ENCODE data around the gene KRT15. TPM values are rescaled to one million over a fixed set of nuclear protein-coding genes. Genes with fewer than 3 reads are reported as not detected.

The KRT15 gene
- total RNA-seq, 4 donors from 2014 or later, result 0.80 to 17.6 (median 7.4) TPM

GRCh38 chr17:41476866-41477815 lies 41.5 kb downstream of the KRT15 start:
- TF ChIP-seq EP300 (IDR thresholded peaks at IDR 0.05; ENCODE audit: low read depth) (no peak), POLR2AphosphoS5 (IDR thresholded peaks at IDR 0.05) (no peak), POLR2A (IDR thresholded peaks at IDR 0.05) (no peak)
- TF ChIP-seq, protein P1, sequence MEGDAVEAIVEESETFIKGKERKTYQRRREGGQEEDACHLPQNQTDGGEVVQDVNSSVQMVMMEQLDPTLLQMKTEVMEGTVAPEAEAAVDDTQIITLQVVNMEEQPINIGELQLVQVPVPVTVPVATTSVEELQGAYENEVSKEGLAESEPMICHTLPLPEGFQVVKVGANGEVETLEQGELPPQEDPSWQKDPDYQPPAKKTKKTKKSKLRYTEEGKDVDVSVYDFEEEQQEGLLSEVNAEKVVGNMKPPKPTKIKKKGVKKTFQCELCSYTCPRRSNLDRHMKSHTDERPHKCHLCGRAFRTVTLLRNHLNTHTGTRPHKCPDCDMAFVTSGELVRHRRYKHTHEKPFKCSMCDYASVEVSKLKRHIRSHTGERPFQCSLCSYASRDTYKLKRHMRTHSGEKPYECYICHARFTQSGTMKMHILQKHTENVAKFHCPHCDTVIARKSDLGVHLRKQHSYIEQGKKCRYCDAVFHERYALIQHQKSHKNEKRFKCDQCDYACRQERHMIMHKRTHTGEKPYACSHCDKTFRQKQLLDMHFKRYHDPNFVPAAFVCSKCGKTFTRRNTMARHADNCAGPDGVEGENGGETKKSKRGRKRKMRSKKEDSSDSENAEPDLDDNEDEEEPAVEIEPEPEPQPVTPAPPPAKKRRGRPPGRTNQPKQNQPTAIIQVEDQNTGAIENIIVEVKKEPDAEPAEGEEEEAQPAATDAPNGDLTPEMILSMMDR (IDR thresholded peaks at IDR 0.05), result no peak
- no peak overlapping the region for H3K27ac ChIP-seq
- in situ Hi-C loops (cut with MboI; ENCODE audit: low pct_ligation_motif_present in 1 of 4, low pct_unique_long_range_greater_than_20kb in 1 of 4, low sequenced_read_pairs in 3 of 4) (no loop called here), intact Hi-C loops (cut with DNase I; ENCODE audit: low total_unique reads) (no loop called here)
- 90 to 91% methylated on average over 8 to 22 of the region's 22 CpGs for WGBS, 2 donors (ENCODE audit: low coverage in 1 of 2)
- H3K27me3 ChIP-seq, result no peaks in the 10 kb centered on the region
- no peaks in the 10 kb centered on the region for H3K9me3 ChIP-seq
- no peaks in the 10 kb centered on the region for H3K36me3 ChIP-seq
- H3K4me3 ChIP-seq, result no peak overlapping the region
- DNase-seq, result no peak
- H3K4me1 ChIP-seq, result no peaks in the 10 kb centered on the region

GRCh38 chr17:41475421-41475820 lies 43.3 kb downstream of the KRT15 start:
- in situ Hi-C loops (cut with MboI; ENCODE audit: low pct_ligation_motif_present in 1 of 4, low pct_unique_long_range_greater_than_20kb in 1 of 4, low sequenced_read_pairs in 3 of 4) (no loop called here), intact Hi-C loops (cut with DNase I; ENCODE audit: low total_unique reads) (no loop called here)
- WGBS, 2 donors (ENCODE audit: low coverage in 1 of 2), result 98% methylated on average over 4 of the region's 4 CpGs; no CpG with 5 or more reads in 1 of the 2 donors
- Histone ChIP-seq H3K27me3 (no peaks in the 10 kb centered on the region), H3K36me3 (no peaks in the 10 kb centered on the region), H3K4me1 (no peaks in the 10 kb centered on the region), H3K27ac (no peak overlapping the region), H3K4me3 (no peak overlapping the region), H3K9me3 (no peaks in the 10 kb centered on the region)
- DNase-seq, result no peak
- TF ChIP-seq, protein P1 (IDR thresholded peaks at IDR 0.05), result no peak
- TF ChIP-seq POLR2AphosphoS5 (IDR thresholded peaks at IDR 0.05) (no peak), POLR2A (IDR thresholded peaks at IDR 0.05) (no peak), EP300 (IDR thresholded peaks at IDR 0.05; ENCODE audit: low read depth) (no peak)

DNA sequence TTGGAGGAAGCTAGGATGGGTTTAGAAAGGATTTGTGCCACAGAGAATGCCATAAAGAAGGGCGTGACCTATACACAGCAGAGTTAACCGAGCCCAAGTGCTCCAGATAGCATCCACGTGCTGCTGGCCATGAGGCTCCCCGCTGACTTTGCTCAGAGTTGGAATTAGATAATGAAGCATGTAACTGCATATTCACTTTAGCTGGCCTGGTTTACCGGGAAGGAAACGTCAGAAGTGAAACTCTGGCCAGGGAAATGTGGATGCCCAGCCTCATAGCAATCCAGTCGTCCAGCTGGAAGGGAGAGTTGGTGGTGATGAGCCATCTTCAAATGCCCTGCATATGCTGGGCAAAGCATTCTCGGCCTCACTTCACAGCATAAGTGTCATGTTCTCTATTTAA lies 43.8 kb downstream of the KRT15 start:
- no peaks in the 10 kb centered on the region for H3K27me3 ChIP-seq
- no peak overlapping the region for H3K4me3 ChIP-seq
- WGBS, 2 donors (ENCODE audit: low coverage in 1 of 2), result 29 to 48% methylated on average over 6 to 8 of the region's 8 CpGs
- H3K4me1 ChIP-seq, result no peaks in the 10 kb centered on the region
- in situ Hi-C loops (cut with MboI; ENCODE audit: low pct_ligation_motif_present in 1 of 4, low pct_unique_long_range_greater_than_20kb in 1 of 4, low sequenced_read_pairs in 3 of 4) (no loop called here), intact Hi-C loops (cut with DNase I; ENCODE audit: low total_unique reads) (no loop called here)
- H3K27ac ChIP-seq, result no peak overlapping the region
- TF ChIP-seq, protein P1 (IDR thresholded peaks at IDR 0.05), result no peak
- TF ChIP-seq EP300 (IDR thresholded peaks at IDR 0.05; ENCODE audit: low read depth) (no peak), POLR2AphosphoS5 (IDR thresholded peaks at IDR 0.05) (no peak), POLR2A (IDR thresholded peaks at IDR 0.05) (no peak)
- no peaks in the 10 kb centered on the region for H3K9me3 ChIP-seq
- no peak for DNase-seq
- no peaks in the 10 kb centered on the region for H3K36me3 ChIP-seq

GRCh38 chr17:41468346-41468745 lies 50.3 kb downstream of the KRT15 start:
- intact Hi-C loops (cut with DNase I; ENCODE audit: low total_unique reads) (no loop called here), in situ Hi-C loops (cut with MboI; ENCODE audit: low pct_ligation_motif_present in 1 of 4, low pct_unique_long_range_greater_than_20kb in 1 of 4, low sequenced_read_pairs in 3 of 4) (no loop called here)
- TF ChIP-seq, protein P1 (IDR thresholded peaks at IDR 0.05), result no peak
- TF ChIP-seq EP300 (IDR thresholded peaks at IDR 0.05; ENCODE audit: low read depth), result no peak
- TF ChIP-seq POLR2AphosphoS5 (IDR thresholded peaks at IDR 0.05), result no peak
- no peak for TF ChIP-seq POLR2A (IDR thresholded peaks at IDR 0.05)
- no peaks in the 10 kb centered on the region for H3K27me3 ChIP-seq
- H3K4me1 ChIP-seq, result no peaks in the 10 kb centered on the region
- H3K27ac ChIP-seq, result no peak overlapping the region
- H3K4me3 ChIP-seq, result no peak overlapping the region
- H3K36me3 ChIP-seq, result no peaks in the 10 kb centered on the region
- DNase-seq, result no peak
- H3K9me3 ChIP-seq, result no peaks in the 10 kb centered on the region
